Measurements from ENCODE around the gene KLK8. TPM values are rescaled to one million over a fixed set of nuclear protein-coding genes. Genes with fewer than 3 reads are reported as not detected.

Gene KLK8
- total RNA-seq, 2 donors from 2014 or later, result 2.9 TPM; not detected in 1

DNA sequence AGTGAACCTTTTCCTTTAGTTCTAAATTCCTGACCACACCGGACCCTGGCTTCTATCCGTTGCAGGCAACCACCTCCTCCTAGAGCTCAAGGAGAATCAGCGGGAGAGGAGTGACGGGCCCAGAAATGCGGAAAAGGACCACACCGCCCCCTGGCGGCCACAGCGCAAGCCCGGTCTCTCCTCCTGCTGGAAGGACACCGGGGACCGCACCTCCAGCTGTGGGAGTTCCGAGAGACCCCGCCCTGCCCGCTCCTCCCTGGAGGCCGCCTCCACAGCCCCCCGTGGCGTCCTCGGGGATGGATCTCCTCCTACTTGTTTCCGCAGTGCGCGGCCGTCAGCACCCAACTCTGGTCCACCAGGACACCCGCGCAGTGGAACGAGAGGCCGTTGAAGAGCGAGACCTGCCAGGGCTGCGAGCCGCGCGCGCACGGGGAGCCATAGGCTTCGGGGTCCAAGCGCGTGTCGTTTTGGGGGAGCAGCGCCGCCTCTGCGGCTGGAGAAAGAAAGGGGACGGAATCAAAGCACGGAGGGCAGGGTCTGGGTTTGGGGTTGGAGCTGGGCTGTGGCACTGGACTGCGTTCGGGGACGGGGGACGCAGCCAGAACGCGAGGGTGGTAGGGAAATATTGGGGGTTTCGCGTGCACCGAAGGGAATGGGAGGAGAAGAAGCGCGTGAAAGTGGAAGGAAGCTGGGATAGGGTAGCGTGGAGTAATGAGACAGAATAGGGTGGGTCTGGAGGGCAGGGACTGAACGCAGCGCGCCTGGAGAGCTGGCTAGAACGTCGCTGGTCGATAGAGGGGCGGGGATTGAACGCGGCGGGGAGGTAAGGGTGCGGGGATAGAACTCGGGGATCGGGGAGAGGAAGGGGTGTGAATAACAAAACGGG is 15.6 kb upstream of the KLK8 start:
- peaks cover 9 to 11% of the 10 kb centered on the region in 2 donors for H3K27me3 ChIP-seq
- DNase-seq (ENCODE audit: low spot score), result peak; percentile 67
- no peak overlapping the region for H3K27ac ChIP-seq
- peaks cover 0 to 25% of the 10 kb centered on the region in 2 donors for H3K4me1 ChIP-seq
- TF ChIP-seq, protein P1, sequence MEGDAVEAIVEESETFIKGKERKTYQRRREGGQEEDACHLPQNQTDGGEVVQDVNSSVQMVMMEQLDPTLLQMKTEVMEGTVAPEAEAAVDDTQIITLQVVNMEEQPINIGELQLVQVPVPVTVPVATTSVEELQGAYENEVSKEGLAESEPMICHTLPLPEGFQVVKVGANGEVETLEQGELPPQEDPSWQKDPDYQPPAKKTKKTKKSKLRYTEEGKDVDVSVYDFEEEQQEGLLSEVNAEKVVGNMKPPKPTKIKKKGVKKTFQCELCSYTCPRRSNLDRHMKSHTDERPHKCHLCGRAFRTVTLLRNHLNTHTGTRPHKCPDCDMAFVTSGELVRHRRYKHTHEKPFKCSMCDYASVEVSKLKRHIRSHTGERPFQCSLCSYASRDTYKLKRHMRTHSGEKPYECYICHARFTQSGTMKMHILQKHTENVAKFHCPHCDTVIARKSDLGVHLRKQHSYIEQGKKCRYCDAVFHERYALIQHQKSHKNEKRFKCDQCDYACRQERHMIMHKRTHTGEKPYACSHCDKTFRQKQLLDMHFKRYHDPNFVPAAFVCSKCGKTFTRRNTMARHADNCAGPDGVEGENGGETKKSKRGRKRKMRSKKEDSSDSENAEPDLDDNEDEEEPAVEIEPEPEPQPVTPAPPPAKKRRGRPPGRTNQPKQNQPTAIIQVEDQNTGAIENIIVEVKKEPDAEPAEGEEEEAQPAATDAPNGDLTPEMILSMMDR (IDR thresholded peaks at IDR 0.05), result peak; percentile 53 to 57
- no peaks in the 10 kb centered on the region for H3K9me3 ChIP-seq
- H3K36me3 ChIP-seq, result no peaks in the 10 kb centered on the region
- H3K4me3 ChIP-seq, result peak overlapping the region in 1 of 2 donors; percentile 35

DNA sequence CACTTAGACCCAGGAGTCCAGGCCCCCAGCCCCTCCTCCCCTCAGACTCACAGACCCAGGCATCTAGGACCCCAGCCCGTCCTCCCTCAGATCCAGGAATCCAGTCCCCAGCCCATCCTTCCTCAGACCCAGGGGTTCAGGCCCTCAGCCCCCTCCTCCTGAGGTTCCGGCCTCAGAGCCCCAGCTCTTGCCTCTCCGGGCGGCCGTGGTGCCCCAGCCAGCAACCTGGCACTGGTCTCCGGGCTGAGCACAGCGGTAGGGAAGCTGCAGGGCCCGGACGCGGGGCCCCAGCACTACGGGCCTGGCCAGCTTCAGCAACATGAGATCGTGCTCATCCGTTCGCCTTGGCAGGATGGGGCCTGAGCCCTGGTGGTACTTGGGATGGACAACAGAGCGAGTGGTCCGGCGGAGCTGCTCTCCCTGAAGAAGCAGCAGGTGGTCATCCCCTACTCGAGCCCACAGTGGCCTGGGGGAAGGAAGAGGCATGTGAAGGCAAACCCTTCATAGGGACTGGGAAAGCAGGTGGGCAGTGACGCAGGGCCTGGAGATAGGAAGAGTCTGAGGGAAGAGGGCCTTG is 14.4 kb upstream of the KLK8 start:
- Histone ChIP-seq H3K27me3 (peaks cover 9 to 11% of the 10 kb centered on the region in 2 donors), H3K36me3 (no peaks in the 10 kb centered on the region), H3K4me3 (no peak overlapping the region), H3K9me3 (no peaks in the 10 kb centered on the region), H3K4me1 (peaks cover 0 to 25% of the 10 kb centered on the region in 2 donors), H3K27ac (no peak overlapping the region)
- TF ChIP-seq, protein P1 (IDR thresholded peaks at IDR 0.05), result no peak
- DNase-seq (ENCODE audit: low spot score), result no peak

DNA sequence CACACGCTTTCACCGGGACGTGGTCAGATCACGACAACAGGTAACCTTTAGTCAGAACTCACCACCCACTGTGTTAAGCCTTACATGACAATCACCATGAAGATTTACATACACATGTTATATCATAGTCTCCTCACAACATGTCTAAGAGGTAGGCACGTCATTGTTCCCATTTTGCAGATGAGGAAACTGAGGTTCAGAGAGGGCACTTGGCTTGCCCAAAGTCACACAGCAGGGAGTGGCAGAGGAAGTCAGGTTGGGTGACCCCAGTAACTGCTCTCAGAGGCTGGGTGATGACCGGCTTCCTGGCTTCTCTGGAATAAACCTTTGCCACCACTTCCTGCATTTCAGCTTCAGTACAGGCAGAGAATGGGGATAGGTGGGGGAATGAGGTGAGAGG is 12.8 kb upstream of the KLK8 start:
- TF ChIP-seq, protein P1 (IDR thresholded peaks at IDR 0.05), result no peak
- Histone ChIP-seq H3K4me1 (peaks cover 0 to 17% of the 10 kb centered on the region in 2 donors), H3K27me3 (peaks cover 9 to 11% of the 10 kb centered on the region in 2 donors), H3K4me3 (no peak overlapping the region), H3K27ac (no peak overlapping the region), H3K9me3 (no peaks in the 10 kb centered on the region), H3K36me3 (no peaks in the 10 kb centered on the region)
- no peak for DNase-seq (ENCODE audit: low spot score)

DNA sequence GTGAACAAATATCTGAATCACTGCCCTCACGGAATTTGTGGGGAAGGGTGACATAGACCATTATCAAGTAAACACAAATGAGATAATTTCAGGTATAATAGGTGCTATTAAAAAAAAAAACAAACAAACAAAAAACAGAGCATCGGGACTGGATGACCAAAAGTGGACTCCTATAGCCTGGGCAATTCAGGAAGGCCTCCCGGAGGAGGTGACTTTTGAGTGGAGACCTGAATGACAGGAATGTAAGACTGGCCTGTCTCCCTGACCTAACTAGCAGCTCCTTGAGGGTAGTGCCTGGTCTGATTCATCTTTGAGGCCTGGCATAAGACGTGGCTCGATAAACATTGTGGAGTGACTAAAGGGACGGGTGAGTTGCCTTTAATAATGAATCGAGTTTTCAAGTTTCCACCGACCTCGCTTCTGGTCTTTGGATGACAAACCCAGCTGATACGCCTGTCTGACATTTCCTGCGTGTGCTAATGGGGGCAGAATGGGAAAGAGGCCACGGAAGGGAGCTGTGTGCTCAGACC is 11.3 kb upstream of the KLK8 start:
- Histone ChIP-seq H3K36me3 (no peaks in the 10 kb centered on the region), H3K27ac (no peak overlapping the region), H3K9me3 (no peaks in the 10 kb centered on the region), H3K27me3 (peaks cover 9 to 11% of the 10 kb centered on the region in 2 donors), H3K4me3 (no peak overlapping the region), H3K4me1 (peaks cover 0 to 10% of the 10 kb centered on the region in 2 donors)
- TF ChIP-seq, protein P1 (IDR thresholded peaks at IDR 0.05), result no peak
- DNase-seq (ENCODE audit: low spot score), result no peak

DNA sequence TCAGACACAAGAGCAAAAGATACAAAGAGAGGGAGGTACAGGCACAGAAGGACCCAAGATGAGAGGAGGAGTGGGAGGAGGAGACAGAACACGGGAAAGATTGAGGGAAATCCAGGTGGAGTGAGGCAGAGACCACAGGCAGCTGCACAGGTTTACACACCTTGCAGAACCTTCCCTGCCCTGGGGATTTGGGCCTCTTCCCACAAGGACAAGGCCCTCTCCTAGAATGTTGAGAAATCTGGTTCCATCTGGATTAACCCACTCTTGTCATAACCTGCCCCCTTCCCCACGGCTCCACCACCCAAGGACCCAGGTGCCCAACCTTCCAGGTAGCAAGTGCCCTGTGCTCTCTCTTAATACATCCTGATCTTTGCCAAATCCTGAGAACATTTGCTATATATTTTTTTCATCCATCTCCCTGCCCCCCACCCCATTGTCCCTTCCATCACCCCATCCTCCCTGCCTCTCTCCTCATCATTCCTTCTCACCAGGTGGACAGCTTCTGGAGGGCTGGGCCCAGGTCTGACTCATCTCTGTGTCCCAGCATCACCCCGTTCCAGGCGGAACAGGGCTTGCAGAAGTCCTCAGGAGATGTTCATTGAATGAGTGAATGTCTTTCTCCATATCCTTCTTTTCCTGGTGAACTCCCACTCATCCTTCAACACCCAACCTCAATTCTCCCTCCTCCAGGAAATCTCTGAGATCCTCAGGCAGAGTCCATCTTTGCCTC is 8.8 kb upstream of the KLK8 start:
- Histone ChIP-seq H3K27ac (no peak overlapping the region), H3K4me3 (no peak overlapping the region), H3K4me1 (no peaks in the 10 kb centered on the region), H3K27me3 (no peaks in the 10 kb centered on the region), H3K36me3 (no peaks in the 10 kb centered on the region), H3K9me3 (no peaks in the 10 kb centered on the region)
- no peak for DNase-seq (ENCODE audit: low spot score)
- TF ChIP-seq, protein P1 (IDR thresholded peaks at IDR 0.05), result no peak
